IMR-90 (cell line): Measurements from ENCODE around the gene VSIG10L2. TPM values are rescaled to one million over a fixed set of nuclear protein-coding genes. Genes with fewer than 3 reads are reported as not detected.

Source experiments
- ATAC-seq: fragments of 200-7000 bp; cut with Tn5 transposase; 2 replicates; pipeline ENCODE4 v1.9.1; 2020; ENCODE audit warnings: low read depth, mild to moderate bottlenecking, moderate library complexity
- BruUV-seq: library from RNA; stranded (reverse); fragments of 400-500 nt; replicated peaks from 2 replicates; lab custom pipeline; 2021; lab: Mats Ljungman, UMichigan
- CTCF ChIA-PET: fragments of 300-600 bp; formaldehyde crosslinking; extraction: SDS; loops from one replicate; lab custom pipeline; 2021; ENCODE audit warnings: antibody characterized with exemption; lab: Yijun Ruan, JAX
- POLR2A ChIA-PET: fragments of 300-600 bp; sonication (Branson Sonifier 250); formaldehyde crosslinking; loops from one replicate; lab custom pipeline; 2022; ENCODE audit warnings: antibody characterized with exemption; ENCODE audit not compliant: unreplicated experiment; lab: Charles Lee
- DNase-seq: peaks from one replicate; pipeline ENCODE4 v3.0.0; 2013
- H2AFZ ChIP-seq: replicated peaks from 2 replicates; pipeline ENCODE3; 2013; ENCODE audit warnings: low read length, mild to moderate bottlenecking; ENCODE audit not compliant: poor library complexity
- H2AK5ac ChIP-seq: 2 replicates; pipeline ENCODE4 v1.6.1; 2013; ENCODE audit warnings: low read depth, low read length, inconsistent platforms
- H2AK9ac ChIP-seq: replicated peaks from 2 replicates; pipeline ENCODE3; 2013; ENCODE audit warnings: mild to moderate bottlenecking, low read depth, low read length, moderate library complexity; ENCODE audit not compliant: poor library complexity
- H2BK120ac ChIP-seq: 2 replicates; pipeline ENCODE4 v1.6.1; 2013; ENCODE audit warnings: low read depth, low read length, inconsistent platforms
- H2BK15ac ChIP-seq: 3 replicates; pipeline ENCODE4 v1.6.1; 2013; ENCODE audit warnings: low read depth, low read length, inconsistent platforms
- H2BK20ac ChIP-seq: 2 replicates; pipeline ENCODE4 v1.6.1; 2013; ENCODE audit warnings: low read depth, mild to moderate bottlenecking, inconsistent platforms, low read length, moderate library complexity
- H2BK5ac ChIP-seq: 2 replicates; pipeline ENCODE4 v1.6.1; 2013; ENCODE audit warnings: mild to moderate bottlenecking, low read depth, low read length, inconsistent platforms; ENCODE audit not compliant: poor library complexity, severe bottlenecking
- H3K14ac ChIP-seq: replicated peaks from 2 replicates; pipeline ENCODE4 v1.6.1; 2013; ENCODE audit warnings: low read depth, low read length, inconsistent platforms
- H3K18ac ChIP-seq: 2 replicates; pipeline ENCODE4 v1.6.1; 2013; ENCODE audit warnings: low read depth, low read length, control low read depth
- H3K23ac ChIP-seq: 2 replicates; pipeline ENCODE4 v1.6.1; 2013; ENCODE audit warnings: low read depth, low read length, inconsistent platforms
- H3K27ac ChIP-seq: 2 replicates; pipeline ENCODE4 v1.5.1; 2013; ENCODE audit warnings: mild to moderate bottlenecking, control low read depth, low read length; ENCODE audit not compliant: insufficient read depth
- H3K27me3 ChIP-seq: 2 replicates; pipeline ENCODE4 v1.6.1; 2013; ENCODE audit warnings: low read length; ENCODE audit not compliant: control insufficient read depth, insufficient read depth
- H3K36me3 ChIP-seq: 2 replicates; pipeline ENCODE4 v1.6.1; 2013; ENCODE audit warnings: low read length, mixed read lengths; ENCODE audit not compliant: control insufficient read depth, insufficient read depth
- H3K4ac ChIP-seq: 2 replicates; pipeline ENCODE4 v1.6.1; 2013; ENCODE audit warnings: low read depth, low read length, inconsistent platforms
- H3K4me1 ChIP-seq: 2 replicates; pipeline ENCODE4 v1.6.1; 2013; ENCODE audit warnings: low read length, mixed read lengths; ENCODE audit not compliant: control insufficient read depth, insufficient read depth
- H3K4me2 ChIP-seq: 2 replicates; pipeline ENCODE4 v1.6.1; 2013; ENCODE audit warnings: low read depth, mild to moderate bottlenecking, control low read depth, low read length, moderate library complexity
- H3K4me3 ChIP-seq: 2 replicates; pipeline ENCODE4 v1.5.1; 2013; ENCODE audit warnings: low read depth, mild to moderate bottlenecking, control low read depth, low read length, moderate library complexity; ENCODE audit not compliant: insufficient read depth
- H3K56ac ChIP-seq: 2 replicates; pipeline ENCODE4 v1.6.1; 2013; ENCODE audit warnings: low read length, inconsistent platforms; ENCODE audit not compliant: insufficient read depth; ENCODE audit errors: extremely low read depth
- H3K79me1 ChIP-seq, 2 experiments: 2 replicates each; pipeline ENCODE4 v1.6.1; 2013; ENCODE audit warnings: low read length in 2 of 2, inconsistent platforms in 1 of 2, low read depth in 1 of 2
- H3K9ac ChIP-seq: 2 replicates; pipeline ENCODE4 v1.6.1; 2013; ENCODE audit warnings: low read depth, low read length, control low read depth
- H3K9me1 ChIP-seq: 2 replicates; pipeline ENCODE4 v1.6.1; 2013; ENCODE audit warnings: low read length, inconsistent platforms; ENCODE audit not compliant: insufficient read depth
- H3K9me3 ChIP-seq: 2 replicates; pipeline ENCODE4 v1.6.1; 2013; ENCODE audit warnings: low read length; ENCODE audit not compliant: control insufficient read depth, insufficient read depth
- H4K20me1 ChIP-seq: 2 replicates; pipeline ENCODE4 v1.6.1; 2013; ENCODE audit warnings: low read length, inconsistent platforms; ENCODE audit not compliant: insufficient read depth
- H4K5ac ChIP-seq: 2 replicates; pipeline ENCODE4 v1.6.1; 2013; ENCODE audit warnings: mild to moderate bottlenecking, low read depth, low read length, control low read depth
- H4K8ac ChIP-seq, 2 experiments: 2 replicates each; pipeline ENCODE4 v1.6.1; 2013; ENCODE audit warnings: low read depth in 2 of 2, low read length in 2 of 2, control low read depth in 1 of 2, inconsistent platforms in 1 of 2
- H4K91ac ChIP-seq: 2 replicates; pipeline ENCODE4 v1.6.1; 2013; ENCODE audit warnings: low read depth, low read length, inconsistent platforms; ENCODE audit not compliant: insufficient read depth
- BHLHE40 ChIP-seq: fragments of 150-350 bp; IDR thresholded peaks from 2 replicates; pipeline ENCODE4 v1.6.1; 2016; ENCODE audit warnings: mild to moderate bottlenecking, low read depth, low read length
- CEBPB ChIP-seq: IDR thresholded peaks from 2 replicates; pipeline ENCODE4 v1.6.1; 2012; ENCODE audit warnings: low read depth, low read length, improper control_type of control experiment
- FOS ChIP-seq: fragments of 150-350 bp; IDR thresholded peaks from 2 replicates; pipeline ENCODE4 v1.6.1; 2016; ENCODE audit warnings: low read depth, low read length
- MAFK ChIP-seq: IDR thresholded peaks from 2 replicates; pipeline ENCODE4 v1.6.1; 2012; ENCODE audit warnings: low read depth, low read length, improper control_type of control experiment
- NFE2L2 ChIP-seq: fragments of 150-350 bp; IDR thresholded peaks from 2 replicates; pipeline ENCODE4 v1.6.1; 2016; ENCODE audit warnings: low read depth, mild to moderate bottlenecking, low read length
- POLR2A ChIP-seq: IDR thresholded peaks from 2 replicates; pipeline ENCODE4 v1.6.1; 2012; ENCODE audit warnings: mild to moderate bottlenecking, low read depth, low read length
- RAD21 ChIP-seq: IDR thresholded peaks from 2 replicates; pipeline ENCODE4 v1.6.1; 2012; ENCODE audit warnings: low read length, improper control_type of control experiment
- RFX5 ChIP-seq: IDR thresholded peaks from 2 replicates; pipeline ENCODE4 v1.8.0; 2012; ENCODE audit warnings: low read depth, mild to moderate bottlenecking, low read length, moderate library complexity
- SMC3 ChIP-seq: fragments of 150-350 bp; IDR thresholded peaks from 2 replicates; pipeline ENCODE4 v1.6.1; 2016; ENCODE audit warnings: low read depth, mild to moderate bottlenecking, antibody characterized with exemption, low read length, moderate library complexity
- WGBS, 2 experiments: methylation state at CpG; one replicate each; pipeline versions ENCODE4 v1.1.5 to v1.1.7; 2013; ENCODE audit warnings: missing lambda C conversion rate in 2 of 2; ENCODE audit not compliant: insufficient read length in 1 of 2; ENCODE audit errors: extremely low coverage in 2 of 2; 5-methylcytosine and 5-hydroxymethylcytosine counted together
- dilution Hi-C: fragments of 300-500 bp; cut with HindIII; formaldehyde crosslinking; loops from one replicate; pipeline ENCODE4 v1.14.3; 2018; ENCODE audit warnings: low sequenced_read_pairs; ENCODE audit not compliant: unreplicated experiment
- in situ Hi-C: fragments of 300-500 bp; cut with MboI; formaldehyde crosslinking; loops from 3 replicates; pipeline ENCODE4 v1.14.3; 2019; ENCODE audit warnings: low sequenced_read_pairs, inconsistent platforms, mixed read lengths
- intact Hi-C: fragments of 100-400 bp; cut with micrococcal nuclease; formaldehyde crosslinking; loops from 2 replicates; pipeline ENCODE4 v1.10.0; 2022
- polyA plus RNA-seq, 3 experiments: library from polyadenylated mRNA; depleted of rRNA; stranded (reverse); fragments of >200 nt; gene quantifications; 2 replicates each; pipeline ENCODE4 v1.2.3, GENCODE V29; 2012; ENCODE audit warnings: low replicate concordance in 1 of 3
- total RNA-seq: library from RNA; depleted of rRNA; stranded (reverse); fragments of >200 nt; gene quantifications from 2 replicates; pipeline ENCODE4 v1.2.3, GENCODE V29; 2012
- TF ChIP-seq, protein P1 (sequence below): fragments of 150-350 bp; IDR thresholded peaks from 2 replicates; pipeline ENCODE4 v1.6.1; 2016; ENCODE audit warnings: low read depth, mild to moderate bottlenecking, low read length, moderate library complexity, borderline replicate concordance
- TF ChIP-seq, protein P2 (sequence below): fragments of 150-350 bp; IDR thresholded peaks from 2 replicates; pipeline ENCODE4 v1.6.1; 2017; ENCODE audit warnings: mild to moderate bottlenecking, antibody characterized with exemption, low read length, low read depth

Gene VSIG10L2
- total and polyA plus RNA-seq, 2 of the 4 experiments (the other 2 are of a cell fraction), result under 0.01 TPM; not detected in 1

- no TSS peak for BruUV-seq
- Histone ChIP-seq H3K23ac (no peak overlapping the region), H3K56ac (no peak overlapping the region), H2BK15ac (no peak overlapping the region), H4K8ac (no peak overlapping the region), H3K79me1 (no peaks in the 10 kb centered on the region), H3K27me3 (peaks cover 20% of the 10 kb centered on the region; the same call in 1 of the 2 replicates), H3K4me2 (no peak overlapping the region), H3K9ac (no peak overlapping the region), H3K4me3 (no peak overlapping the region), H4K5ac (no peak overlapping the region), H2AK9ac (no peak overlapping the region), H3K4ac (no peak overlapping the region), H3K27ac (no peak overlapping the region), H2BK5ac (no peak overlapping the region), H2AK5ac (no peak overlapping the region), H3K36me3 (no peaks in the 10 kb centered on the region), H2BK120ac (no peak overlapping the region), H4K91ac (no peak overlapping the region), H3K9me3 (no peaks in the 10 kb centered on the region), H2BK20ac (no peak overlapping the region), H4K20me1 (no peaks in the 10 kb centered on the region), H3K4me1 (no peaks in the 10 kb centered on the region), H3K14ac (no peak overlapping the region), H2AFZ (no peak overlapping the region), H3K9me1 (no peaks in the 10 kb centered on the region), H3K18ac (no peak overlapping the region)
- ATAC-seq, result no peak
- 0% methylated on average over 1 of the region's 15 CpGs; no CpG with 5 or more reads in 1 of the 2 experiments for WGBS, 2 experiments
- dilution Hi-C loops, result no loop called here
- in situ Hi-C loops, result no loop called here
- TF ChIP-seq, protein P1, sequence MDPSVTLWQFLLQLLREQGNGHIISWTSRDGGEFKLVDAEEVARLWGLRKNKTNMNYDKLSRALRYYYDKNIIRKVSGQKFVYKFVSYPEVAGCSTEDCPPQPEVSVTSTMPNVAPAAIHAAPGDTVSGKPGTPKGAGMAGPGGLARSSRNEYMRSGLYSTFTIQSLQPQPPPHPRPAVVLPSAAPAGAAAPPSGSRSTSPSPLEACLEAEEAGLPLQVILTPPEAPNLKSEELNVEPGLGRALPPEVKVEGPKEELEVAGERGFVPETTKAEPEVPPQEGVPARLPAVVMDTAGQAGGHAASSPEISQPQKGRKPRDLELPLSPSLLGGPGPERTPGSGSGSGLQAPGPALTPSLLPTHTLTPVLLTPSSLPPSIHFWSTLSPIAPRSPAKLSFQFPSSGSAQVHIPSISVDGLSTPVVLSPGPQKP, result no peak
- no peak for TF ChIP-seq BHLHE40
- no peak for TF ChIP-seq POLR2A
- TF ChIP-seq RFX5, result no peak
- no peak for TF ChIP-seq MAFK
- TF ChIP-seq CEBPB, result no peak
- no peak for TF ChIP-seq SMC3
- no peak for TF ChIP-seq NFE2L2
- no peak for TF ChIP-seq RAD21
- TF ChIP-seq FOS, result no peak
- TF ChIP-seq, protein P2, sequence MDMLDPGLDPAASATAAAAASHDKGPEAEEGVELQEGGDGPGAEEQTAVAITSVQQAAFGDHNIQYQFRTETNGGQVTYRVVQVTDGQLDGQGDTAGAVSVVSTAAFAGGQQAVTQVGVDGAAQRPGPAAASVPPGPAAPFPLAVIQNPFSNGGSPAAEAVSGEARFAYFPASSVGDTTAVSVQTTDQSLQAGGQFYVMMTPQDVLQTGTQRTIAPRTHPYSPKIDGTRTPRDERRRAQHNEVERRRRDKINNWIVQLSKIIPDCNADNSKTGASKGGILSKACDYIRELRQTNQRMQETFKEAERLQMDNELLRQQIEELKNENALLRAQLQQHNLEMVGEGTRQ, result no peak
- DNase-seq, result no peak
- intact Hi-C loops, result no loop called here
- ChIA-PET POLR2A (no interaction called here), CTCF (no interaction called here)
Observed at GRCh38 chr11:125945011-125945796, 640 bp upstream of the VSIG10L2 start.
